RWPE2 (cell line): Measurements from ENCODE around the gene MYADM.

Experiments
- ATAC-seq: fragments of 200-7000 bp; cut with Tn5 transposase; 3 replicates; pipeline ENCODE4 v1.9.1; 2021; ENCODE audit warnings: low read depth
- DNase-seq: peaks from one replicate; pipeline ENCODE4 v3.0.0-alpha.2; 2020; ENCODE audit warnings: low spot score
- H3K27ac ChIP-seq: fragments of 450-650 bp; 2 replicates; pipeline ENCODE4 v1.5.1; 2017; ENCODE audit warnings: mild to moderate bottlenecking; ENCODE audit not compliant: poor library complexity, severe bottlenecking
- H3K27me3 ChIP-seq: fragments of 250-450 bp; sonication (Bioruptor Pico); 2 replicates; pipeline ENCODE4 v1.5.1; 2021; ENCODE audit warnings: mild to moderate bottlenecking, moderate library complexity; ENCODE audit not compliant: insufficient read depth, poor library complexity, severe bottlenecking
- H3K36me3 ChIP-seq: fragments of 250-450 bp; sonication (Bioruptor Pico); 2 replicates; pipeline ENCODE4 v1.5.1; 2020; ENCODE audit warnings: low read depth, mild to moderate bottlenecking, moderate library complexity
- H3K4me1 ChIP-seq: fragments of 250-450 bp; sonication (Bioruptor Pico); 2 replicates; pipeline ENCODE4 v1.5.1; 2021; ENCODE audit warnings: mild to moderate bottlenecking, moderate library complexity; ENCODE audit not compliant: insufficient read depth, poor library complexity, severe bottlenecking
- H3K4me3 ChIP-seq: fragments of 250-450 bp; sonication (Bioruptor Pico); 2 replicates; pipeline ENCODE4 v1.5.1; 2021; ENCODE audit warnings: mild to moderate bottlenecking, moderate library complexity; ENCODE audit not compliant: severe bottlenecking
- H3K9me3 ChIP-seq: fragments of 250-450 bp; sonication (Bioruptor Pico); 2 replicates; pipeline ENCODE4 v1.5.1; 2021; ENCODE audit warnings: mild to moderate bottlenecking, moderate library complexity; ENCODE audit not compliant: severe bottlenecking
- TF ChIP-seq, protein P1 (sequence below): fragments of 450-650 bp; IDR thresholded peaks from one replicate; pipeline ENCODE4 v1.5.1; 2017; ENCODE audit warnings: mild to moderate bottlenecking, moderate library complexity; ENCODE audit not compliant: poor library complexity, severe bottlenecking

MYADM gene

DNA sequence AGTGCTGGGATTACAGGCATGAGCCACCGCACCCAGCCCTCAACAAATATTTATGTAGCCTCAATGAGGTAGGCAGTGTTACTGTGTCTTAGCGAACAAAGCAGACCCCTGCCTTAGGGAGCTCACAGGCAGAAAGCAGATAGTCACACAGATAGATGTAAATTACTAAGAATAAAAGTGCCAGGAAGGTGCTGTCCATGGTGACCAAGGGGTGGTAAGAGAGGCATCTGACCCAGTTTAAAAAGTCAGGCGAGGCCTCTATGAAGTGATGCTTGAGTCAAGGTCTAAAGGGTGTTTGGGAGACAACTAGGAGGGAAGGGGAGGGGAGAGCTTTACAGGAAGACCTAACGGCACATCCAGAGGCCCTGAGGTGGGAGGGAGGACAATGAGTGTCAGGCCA lies 29.0 kb downstream of the MYADM start:
- DNase-seq (no peak), ATAC-seq (no peak)
- H3K4me1 ChIP-seq = peaks cover 8% of the 10 kb centered on the region
- TF ChIP-seq, protein P1, sequence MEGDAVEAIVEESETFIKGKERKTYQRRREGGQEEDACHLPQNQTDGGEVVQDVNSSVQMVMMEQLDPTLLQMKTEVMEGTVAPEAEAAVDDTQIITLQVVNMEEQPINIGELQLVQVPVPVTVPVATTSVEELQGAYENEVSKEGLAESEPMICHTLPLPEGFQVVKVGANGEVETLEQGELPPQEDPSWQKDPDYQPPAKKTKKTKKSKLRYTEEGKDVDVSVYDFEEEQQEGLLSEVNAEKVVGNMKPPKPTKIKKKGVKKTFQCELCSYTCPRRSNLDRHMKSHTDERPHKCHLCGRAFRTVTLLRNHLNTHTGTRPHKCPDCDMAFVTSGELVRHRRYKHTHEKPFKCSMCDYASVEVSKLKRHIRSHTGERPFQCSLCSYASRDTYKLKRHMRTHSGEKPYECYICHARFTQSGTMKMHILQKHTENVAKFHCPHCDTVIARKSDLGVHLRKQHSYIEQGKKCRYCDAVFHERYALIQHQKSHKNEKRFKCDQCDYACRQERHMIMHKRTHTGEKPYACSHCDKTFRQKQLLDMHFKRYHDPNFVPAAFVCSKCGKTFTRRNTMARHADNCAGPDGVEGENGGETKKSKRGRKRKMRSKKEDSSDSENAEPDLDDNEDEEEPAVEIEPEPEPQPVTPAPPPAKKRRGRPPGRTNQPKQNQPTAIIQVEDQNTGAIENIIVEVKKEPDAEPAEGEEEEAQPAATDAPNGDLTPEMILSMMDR = no peak
- H3K27ac ChIP-seq = no peak overlapping the region
- H3K36me3 ChIP-seq = no peaks in the 10 kb centered on the region
- no peaks in the 10 kb centered on the region for H3K9me3 ChIP-seq
- H3K27me3 ChIP-seq = no peaks in the 10 kb centered on the region
- no peak overlapping the region for H3K4me3 ChIP-seq

GRCh38 chr19:53897459-53897858 lies 29.8 kb downstream of the MYADM start:
- no peaks in the 10 kb centered on the region for H3K9me3 ChIP-seq
- TF ChIP-seq, protein P1 = no peak
- H3K36me3 ChIP-seq = no peaks in the 10 kb centered on the region
- peaks cover 8% of the 10 kb centered on the region for H3K4me1 ChIP-seq
- no peak for DNase-seq
- H3K27ac ChIP-seq = no peak overlapping the region
- ATAC-seq = no peak
- no peak overlapping the region for H3K4me3 ChIP-seq
- H3K27me3 ChIP-seq = no peaks in the 10 kb centered on the region

DNA sequence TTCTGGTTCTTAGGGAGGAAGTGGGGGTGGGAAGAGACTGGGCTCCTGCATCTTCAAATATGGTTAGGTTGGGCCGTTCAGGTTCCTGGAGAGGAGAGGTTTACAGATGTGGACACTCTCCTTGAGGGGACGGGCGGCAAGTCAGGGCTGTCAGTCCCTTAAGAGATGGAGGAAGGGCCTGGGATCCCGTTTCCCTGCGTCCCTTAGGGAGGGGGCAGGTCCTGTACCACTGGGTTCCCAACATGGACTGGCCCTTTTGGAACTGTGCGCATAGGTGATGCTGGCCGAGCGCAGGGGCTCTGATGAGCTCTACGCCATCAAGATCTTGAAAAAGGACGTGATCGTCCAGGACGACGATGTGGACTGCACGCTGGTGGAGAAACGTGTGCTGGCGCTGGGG lies 30.5 kb downstream of the MYADM start:
- H3K4me3 ChIP-seq = no peak overlapping the region

GRCh38 chr19:53898636-53899341 lies 31.1 kb downstream of the MYADM start:
- DNase-seq (peak; percentile 87), ATAC-seq (peak; percentile 70)
- TF ChIP-seq, protein P1 = no peak
- Histone ChIP-seq H3K27ac (no peak overlapping the region), H3K36me3 (no peaks in the 10 kb centered on the region), H3K4me3 (no peak overlapping the region), H3K4me1 (peaks cover 8% of the 10 kb centered on the region), H3K27me3 (no peaks in the 10 kb centered on the region), H3K9me3 (no peaks in the 10 kb centered on the region)

More for the DNA sequence above, 30.5 kb downstream of the MYADM start:
- H3K4me1 ChIP-seq = peaks cover 8% of the 10 kb centered on the region
- TF ChIP-seq, protein P1 = no peak
- no peaks in the 10 kb centered on the region for H3K36me3 ChIP-seq
- ATAC-seq (no peak), DNase-seq (no peak)
- H3K9me3 ChIP-seq = no peaks in the 10 kb centered on the region
- no peaks in the 10 kb centered on the region for H3K27me3 ChIP-seq
- H3K27ac ChIP-seq = no peak overlapping the region

GRCh38 chr19:53900191-53900860 lies 32.6 kb downstream of the MYADM start:
- ATAC-seq (no peak), DNase-seq (no peak)
- no peaks in the 10 kb centered on the region for H3K36me3 ChIP-seq
- H3K4me1 ChIP-seq = peaks cover 5% of the 10 kb centered on the region
- no peak overlapping the region for H3K4me3 ChIP-seq
- H3K27me3 ChIP-seq = no peaks in the 10 kb centered on the region
- peak overlapping the region; percentile 3 for H3K27ac ChIP-seq
- no peaks in the 10 kb centered on the region for H3K9me3 ChIP-seq
- TF ChIP-seq, protein P1 = no peak
